ENCODE measurements around the gene CDH22. TPM values are rescaled to one million over a fixed set of nuclear protein-coding genes. Genes with fewer than 3 reads are reported as not detected.

The CDH22 gene
- polyA plus RNA-seq, 1 donor from 2014 or later, result 2.1 TPM

DNA sequence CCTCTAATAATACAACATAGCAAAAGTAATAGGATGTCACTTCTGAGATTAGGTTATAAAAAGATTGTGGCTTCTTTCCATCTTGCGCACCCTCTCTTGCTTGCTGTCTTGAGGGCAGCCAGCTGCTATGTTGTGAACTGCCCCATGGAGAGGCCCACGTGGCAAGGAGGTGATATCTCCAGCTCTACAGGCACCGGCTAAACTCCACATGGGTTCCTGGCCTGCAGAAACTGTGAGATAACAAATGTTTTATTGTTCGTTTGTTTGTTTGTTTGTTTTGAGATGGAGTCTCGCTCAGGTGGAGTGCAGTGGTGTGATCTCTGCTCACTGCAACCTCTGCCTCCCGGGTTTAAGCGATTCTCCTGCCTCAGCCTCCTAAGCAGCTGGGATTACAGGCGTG is 152.2 kb downstream of the CDH22 start:
- Histone ChIP-seq H3K9ac (ENCODE audit: low read length) (no peak overlapping the region), H3F3A (ENCODE audit: insufficient read depth, low read length, poor library complexity, severe bottlenecking) (no peaks in the 10 kb centered on the region), H3K9me2 (ENCODE audit: insufficient read depth, low read length) (no peaks in the 10 kb centered on the region), H3K79me2 (replicated peaks; ENCODE audit: insufficient read depth, low read length) (no peaks in the 10 kb centered on the region), H3K27ac (ENCODE audit: low read length) (no peak overlapping the region), H3K4me2 (ENCODE audit: low read length) (no peak overlapping the region), H3K4me3 (ENCODE audit: low read length) (no peak overlapping the region), H3K27me3 (ENCODE audit: insufficient read depth, low read depth, low read length) (no peaks in the 10 kb centered on the region), H2AFZ (ENCODE audit: low read depth, low read length) (no peak overlapping the region), H4K20me1 (ENCODE audit: insufficient read depth) (no peaks in the 10 kb centered on the region), H3K36me3 (ENCODE audit: insufficient read depth, low read length) (no peaks in the 10 kb centered on the region), H3K9me3 (ENCODE audit: low read length) (no peaks in the 10 kb centered on the region)
- TF ChIP-seq TAF1 (IDR thresholded peaks at IDR 0.05; ENCODE audit: low read depth) (no peak), SMC3 (conservative IDR thresholded peaks at IDR 0.05; ENCODE audit: poor library complexity) (no peak), EP300 (conservative IDR thresholded peaks at IDR 0.05; ENCODE audit: poor library complexity, severe bottlenecking) (no peak), POLR2AphosphoS5 (IDR thresholded peaks at IDR 0.05) (no peak), EZH2 (IDR thresholded peaks at IDR 0.05; ENCODE audit: borderline replicate concordance, insufficient read depth, low read length, poor library complexity, severe bottlenecking) (no peak), RAD21 (conservative IDR thresholded peaks at IDR 0.05) (no peak), MXI1 (conservative IDR thresholded peaks at IDR 0.05; ENCODE audit: poor library complexity, severe bottlenecking) (no peak)
- TF ChIP-seq, protein P1, sequence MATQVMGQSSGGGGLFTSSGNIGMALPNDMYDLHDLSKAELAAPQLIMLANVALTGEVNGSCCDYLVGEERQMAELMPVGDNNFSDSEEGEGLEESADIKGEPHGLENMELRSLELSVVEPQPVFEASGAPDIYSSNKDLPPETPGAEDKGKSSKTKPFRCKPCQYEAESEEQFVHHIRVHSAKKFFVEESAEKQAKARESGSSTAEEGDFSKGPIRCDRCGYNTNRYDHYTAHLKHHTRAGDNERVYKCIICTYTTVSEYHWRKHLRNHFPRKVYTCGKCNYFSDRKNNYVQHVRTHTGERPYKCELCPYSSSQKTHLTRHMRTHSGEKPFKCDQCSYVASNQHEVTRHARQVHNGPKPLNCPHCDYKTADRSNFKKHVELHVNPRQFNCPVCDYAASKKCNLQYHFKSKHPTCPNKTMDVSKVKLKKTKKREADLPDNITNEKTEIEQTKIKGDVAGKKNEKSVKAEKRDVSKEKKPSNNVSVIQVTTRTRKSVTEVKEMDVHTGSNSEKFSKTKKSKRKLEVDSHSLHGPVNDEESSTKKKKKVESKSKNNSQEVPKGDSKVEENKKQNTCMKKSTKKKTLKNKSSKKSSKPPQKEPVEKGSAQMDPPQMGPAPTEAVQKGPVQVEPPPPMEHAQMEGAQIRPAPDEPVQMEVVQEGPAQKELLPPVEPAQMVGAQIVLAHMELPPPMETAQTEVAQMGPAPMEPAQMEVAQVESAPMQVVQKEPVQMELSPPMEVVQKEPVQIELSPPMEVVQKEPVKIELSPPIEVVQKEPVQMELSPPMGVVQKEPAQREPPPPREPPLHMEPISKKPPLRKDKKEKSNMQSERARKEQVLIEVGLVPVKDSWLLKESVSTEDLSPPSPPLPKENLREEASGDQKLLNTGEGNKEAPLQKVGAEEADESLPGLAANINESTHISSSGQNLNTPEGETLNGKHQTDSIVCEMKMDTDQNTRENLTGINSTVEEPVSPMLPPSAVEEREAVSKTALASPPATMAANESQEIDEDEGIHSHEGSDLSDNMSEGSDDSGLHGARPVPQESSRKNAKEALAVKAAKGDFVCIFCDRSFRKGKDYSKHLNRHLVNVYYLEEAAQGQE (IDR thresholded peaks at IDR 0.05; ENCODE audit: borderline replicate concordance), result no peak
- TF ChIP-seq, protein P2, sequence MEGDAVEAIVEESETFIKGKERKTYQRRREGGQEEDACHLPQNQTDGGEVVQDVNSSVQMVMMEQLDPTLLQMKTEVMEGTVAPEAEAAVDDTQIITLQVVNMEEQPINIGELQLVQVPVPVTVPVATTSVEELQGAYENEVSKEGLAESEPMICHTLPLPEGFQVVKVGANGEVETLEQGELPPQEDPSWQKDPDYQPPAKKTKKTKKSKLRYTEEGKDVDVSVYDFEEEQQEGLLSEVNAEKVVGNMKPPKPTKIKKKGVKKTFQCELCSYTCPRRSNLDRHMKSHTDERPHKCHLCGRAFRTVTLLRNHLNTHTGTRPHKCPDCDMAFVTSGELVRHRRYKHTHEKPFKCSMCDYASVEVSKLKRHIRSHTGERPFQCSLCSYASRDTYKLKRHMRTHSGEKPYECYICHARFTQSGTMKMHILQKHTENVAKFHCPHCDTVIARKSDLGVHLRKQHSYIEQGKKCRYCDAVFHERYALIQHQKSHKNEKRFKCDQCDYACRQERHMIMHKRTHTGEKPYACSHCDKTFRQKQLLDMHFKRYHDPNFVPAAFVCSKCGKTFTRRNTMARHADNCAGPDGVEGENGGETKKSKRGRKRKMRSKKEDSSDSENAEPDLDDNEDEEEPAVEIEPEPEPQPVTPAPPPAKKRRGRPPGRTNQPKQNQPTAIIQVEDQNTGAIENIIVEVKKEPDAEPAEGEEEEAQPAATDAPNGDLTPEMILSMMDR (IDR thresholded peaks at IDR 0.05; ENCODE audit: poor library complexity, severe bottlenecking), result no peak

DNA sequence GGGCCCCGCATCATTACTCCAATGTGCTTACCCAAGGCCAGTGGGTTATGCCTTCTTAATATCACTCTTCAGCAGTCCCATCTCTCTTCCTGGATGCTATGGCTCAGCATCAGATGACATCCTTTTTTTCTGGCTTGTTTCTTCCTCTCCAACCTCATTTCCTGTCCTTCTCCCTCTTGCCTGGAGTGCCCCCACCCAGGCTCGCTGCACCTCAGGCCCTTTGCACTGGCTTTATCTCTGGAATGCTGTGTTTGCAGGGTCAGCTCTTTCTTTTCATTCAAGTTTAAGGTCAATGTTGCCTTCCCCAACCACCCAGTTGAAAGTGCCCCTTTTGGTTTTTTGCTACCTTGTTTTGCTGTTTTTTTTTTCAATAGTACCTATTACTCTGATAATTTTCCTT is 153.5 kb downstream of the CDH22 start:
- Histone ChIP-seq H3K9me3 (ENCODE audit: low read length) (no peaks in the 10 kb centered on the region), H2AFZ (ENCODE audit: low read depth, low read length) (no peak overlapping the region), H3K79me2 (replicated peaks; ENCODE audit: insufficient read depth, low read length) (no peaks in the 10 kb centered on the region), H3K27me3 (ENCODE audit: insufficient read depth, low read depth, low read length) (no peaks in the 10 kb centered on the region), H3K9me2 (ENCODE audit: insufficient read depth, low read length) (no peaks in the 10 kb centered on the region), H3K36me3 (ENCODE audit: insufficient read depth, low read length) (no peaks in the 10 kb centered on the region), H4K20me1 (ENCODE audit: insufficient read depth) (no peaks in the 10 kb centered on the region), H3K4me3 (ENCODE audit: low read length) (no peak overlapping the region), H3K9ac (ENCODE audit: low read length) (no peak overlapping the region), H3F3A (ENCODE audit: insufficient read depth, low read length, poor library complexity, severe bottlenecking) (no peaks in the 10 kb centered on the region), H3K4me2 (ENCODE audit: low read length) (no peak overlapping the region), H3K27ac (ENCODE audit: low read length) (no peak overlapping the region)
- TF ChIP-seq POLR2AphosphoS5 (IDR thresholded peaks at IDR 0.05), result no peak
- no peak for TF ChIP-seq RAD21 (conservative IDR thresholded peaks at IDR 0.05)
- TF ChIP-seq, protein P2 (IDR thresholded peaks at IDR 0.05; ENCODE audit: poor library complexity, severe bottlenecking), result no peak
- TF ChIP-seq MXI1 (conservative IDR thresholded peaks at IDR 0.05; ENCODE audit: poor library complexity, severe bottlenecking), result no peak
- no peak for TF ChIP-seq SMC3 (conservative IDR thresholded peaks at IDR 0.05; ENCODE audit: poor library complexity)
- TF ChIP-seq, protein P1 (IDR thresholded peaks at IDR 0.05; ENCODE audit: borderline replicate concordance), result no peak
- no peak for TF ChIP-seq EZH2 (IDR thresholded peaks at IDR 0.05; ENCODE audit: borderline replicate concordance, insufficient read depth, low read length, poor library complexity, severe bottlenecking)
- no peak for TF ChIP-seq TAF1 (IDR thresholded peaks at IDR 0.05; ENCODE audit: low read depth)
- no peak for TF ChIP-seq EP300 (conservative IDR thresholded peaks at IDR 0.05; ENCODE audit: poor library complexity, severe bottlenecking)

Measured in neural cell (in vitro differentiated cells).